22Rv1 (cell line): Measurements from ENCODE around the gene GINS2.
A peak's percentile ranks its signal among the peaks of the same experiment; 100 is the strongest.

Experiments
- H3K27ac ChIP-seq: fragments of 450-650 bp; 2 replicates; pipeline ENCODE4 v1.5.1; 2017
- ZFX ChIP-seq: fragments of 450-650 bp; IDR thresholded peaks from 2 replicates; pipeline ENCODE4 v1.6.1; 2017; ENCODE audit warnings: antibody characterized with exemption, borderline replicate concordance
- TF ChIP-seq, protein P1 (sequence below): fragments of 450-650 bp; IDR thresholded peaks from 2 replicates; pipeline ENCODE4 v1.5.1; 2017; ENCODE audit warnings: mild to moderate bottlenecking

GINS2 gene

DNA sequence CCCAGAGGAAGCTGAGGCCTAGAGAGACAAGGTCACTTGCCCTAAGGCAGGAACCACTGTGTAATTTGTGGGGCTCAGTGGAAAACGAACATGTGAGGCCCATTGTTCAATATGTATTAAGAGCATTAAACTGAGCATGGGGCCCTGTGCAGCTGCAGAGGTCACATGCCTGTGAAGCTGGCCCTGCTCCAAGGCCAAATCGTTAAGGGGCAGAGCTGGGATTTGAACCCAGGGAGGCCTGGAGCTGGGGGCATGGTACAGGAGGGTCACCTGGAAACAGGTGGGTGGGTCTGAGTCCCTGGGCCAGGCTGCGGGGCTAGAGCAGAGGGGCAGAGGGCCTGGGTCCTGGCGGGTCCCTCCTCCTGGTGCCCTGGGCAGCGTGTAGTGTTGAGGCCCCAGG is 42.4 kb upstream of the GINS2 start:
- no peak overlapping the region for H3K27ac ChIP-seq
- TF ChIP-seq ZFX: no peak
- TF ChIP-seq, protein P1, sequence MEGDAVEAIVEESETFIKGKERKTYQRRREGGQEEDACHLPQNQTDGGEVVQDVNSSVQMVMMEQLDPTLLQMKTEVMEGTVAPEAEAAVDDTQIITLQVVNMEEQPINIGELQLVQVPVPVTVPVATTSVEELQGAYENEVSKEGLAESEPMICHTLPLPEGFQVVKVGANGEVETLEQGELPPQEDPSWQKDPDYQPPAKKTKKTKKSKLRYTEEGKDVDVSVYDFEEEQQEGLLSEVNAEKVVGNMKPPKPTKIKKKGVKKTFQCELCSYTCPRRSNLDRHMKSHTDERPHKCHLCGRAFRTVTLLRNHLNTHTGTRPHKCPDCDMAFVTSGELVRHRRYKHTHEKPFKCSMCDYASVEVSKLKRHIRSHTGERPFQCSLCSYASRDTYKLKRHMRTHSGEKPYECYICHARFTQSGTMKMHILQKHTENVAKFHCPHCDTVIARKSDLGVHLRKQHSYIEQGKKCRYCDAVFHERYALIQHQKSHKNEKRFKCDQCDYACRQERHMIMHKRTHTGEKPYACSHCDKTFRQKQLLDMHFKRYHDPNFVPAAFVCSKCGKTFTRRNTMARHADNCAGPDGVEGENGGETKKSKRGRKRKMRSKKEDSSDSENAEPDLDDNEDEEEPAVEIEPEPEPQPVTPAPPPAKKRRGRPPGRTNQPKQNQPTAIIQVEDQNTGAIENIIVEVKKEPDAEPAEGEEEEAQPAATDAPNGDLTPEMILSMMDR: no peak

DNA sequence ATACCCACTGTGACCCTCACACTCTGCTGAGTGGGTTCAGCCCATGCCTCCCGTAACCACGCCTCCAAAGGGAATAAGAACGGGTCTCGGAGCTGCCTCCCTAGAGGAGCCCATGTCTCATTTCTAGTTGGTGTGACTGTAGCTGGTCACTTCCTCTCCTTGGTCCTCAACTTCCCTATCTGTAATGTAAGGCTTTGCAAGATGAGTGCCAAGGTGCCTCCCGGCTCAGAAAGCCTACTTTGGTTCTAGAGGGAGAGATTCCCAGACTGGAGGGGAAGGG is 41.4 kb upstream of the GINS2 start:
- TF ChIP-seq ZFX: no peak
- TF ChIP-seq, protein P1: no peak
- no peak overlapping the region for H3K27ac ChIP-seq

DNA sequence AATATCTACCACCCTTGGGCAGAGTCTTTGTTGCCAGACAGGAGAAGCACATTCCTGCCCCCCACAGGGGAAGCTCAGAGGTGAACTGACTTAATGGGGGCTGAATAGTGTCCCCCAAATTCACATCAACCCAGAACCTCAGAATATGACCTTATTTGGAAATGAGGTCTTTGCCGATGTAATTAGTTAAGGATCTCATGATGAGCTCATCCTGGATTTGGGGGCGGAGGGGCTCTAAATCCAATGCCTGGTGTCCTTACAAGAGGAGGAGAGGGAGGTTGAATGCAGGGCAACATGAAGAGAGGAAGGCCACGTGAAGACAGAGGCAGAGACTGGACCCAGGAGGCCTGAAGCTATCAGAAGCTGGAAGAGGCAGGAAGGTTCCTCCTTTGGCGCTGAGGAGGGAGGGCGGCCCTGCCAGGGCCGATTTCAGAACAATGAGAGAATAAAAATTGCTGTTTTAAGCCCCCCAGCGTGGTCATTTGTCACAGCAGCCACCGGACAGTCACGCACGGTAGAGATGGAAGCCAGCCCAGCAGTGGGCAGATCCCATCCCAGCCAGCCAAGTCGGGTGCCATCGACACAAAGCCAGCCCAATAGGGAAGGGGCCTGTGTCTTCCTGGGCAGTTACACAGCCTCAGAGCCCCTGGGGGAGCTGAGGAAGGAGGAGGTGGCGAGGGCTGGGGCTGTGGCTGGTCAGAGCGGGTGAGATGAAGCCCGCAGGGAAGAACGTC is 40.9 kb upstream of the GINS2 start:
- no peak for TF ChIP-seq ZFX
- TF ChIP-seq, protein P1: no peak
- H3K27ac ChIP-seq: no peak overlapping the region

DNA sequence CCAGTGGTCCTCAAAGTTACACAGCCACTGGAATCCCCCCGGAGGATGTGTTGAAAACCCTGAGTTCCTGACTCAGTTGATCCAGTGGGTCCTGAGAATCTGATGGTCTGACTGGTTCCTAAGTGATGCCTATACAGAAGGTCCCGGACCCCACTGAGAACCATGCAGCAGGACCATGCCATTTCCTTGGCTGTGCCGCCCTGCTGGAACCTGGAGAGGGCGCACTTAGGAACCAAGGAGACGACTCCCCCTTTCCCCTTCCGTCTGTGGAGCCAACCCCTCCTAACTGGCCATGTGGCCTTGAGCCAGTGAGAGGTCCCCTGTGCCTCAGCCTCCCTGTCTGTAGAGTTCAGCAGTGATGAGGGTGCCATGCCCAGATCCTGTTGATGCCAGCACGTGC is 40.1 kb upstream of the GINS2 start:
- no peak overlapping the region for H3K27ac ChIP-seq
- TF ChIP-seq, protein P1: peak; percentile 28; the same call in 1 of the 2 replicates
- no peak for TF ChIP-seq ZFX

DNA sequence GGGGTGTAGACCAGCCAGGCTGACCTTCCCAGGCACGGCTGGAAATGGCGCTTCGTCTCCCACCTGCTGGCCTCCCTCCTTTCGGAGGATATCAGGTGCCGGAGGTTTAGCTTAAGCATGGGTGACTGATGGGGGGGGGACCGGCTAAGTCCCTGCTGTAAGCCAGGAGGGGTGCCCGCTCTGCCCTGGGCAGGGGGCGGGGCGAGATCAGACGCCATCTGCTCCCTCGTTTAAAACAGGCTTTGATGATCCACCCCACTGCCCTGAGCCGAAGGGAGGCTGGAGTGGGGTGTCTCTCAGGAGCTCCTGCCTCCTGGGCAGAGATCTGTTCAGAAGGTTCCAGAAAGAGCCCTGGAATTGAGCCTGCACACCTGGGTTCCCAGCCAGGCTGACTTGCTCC is 36.2 kb upstream of the GINS2 start:
- TF ChIP-seq, protein P1: no peak
- no peak for TF ChIP-seq ZFX
- no peak overlapping the region for H3K27ac ChIP-seq

DNA sequence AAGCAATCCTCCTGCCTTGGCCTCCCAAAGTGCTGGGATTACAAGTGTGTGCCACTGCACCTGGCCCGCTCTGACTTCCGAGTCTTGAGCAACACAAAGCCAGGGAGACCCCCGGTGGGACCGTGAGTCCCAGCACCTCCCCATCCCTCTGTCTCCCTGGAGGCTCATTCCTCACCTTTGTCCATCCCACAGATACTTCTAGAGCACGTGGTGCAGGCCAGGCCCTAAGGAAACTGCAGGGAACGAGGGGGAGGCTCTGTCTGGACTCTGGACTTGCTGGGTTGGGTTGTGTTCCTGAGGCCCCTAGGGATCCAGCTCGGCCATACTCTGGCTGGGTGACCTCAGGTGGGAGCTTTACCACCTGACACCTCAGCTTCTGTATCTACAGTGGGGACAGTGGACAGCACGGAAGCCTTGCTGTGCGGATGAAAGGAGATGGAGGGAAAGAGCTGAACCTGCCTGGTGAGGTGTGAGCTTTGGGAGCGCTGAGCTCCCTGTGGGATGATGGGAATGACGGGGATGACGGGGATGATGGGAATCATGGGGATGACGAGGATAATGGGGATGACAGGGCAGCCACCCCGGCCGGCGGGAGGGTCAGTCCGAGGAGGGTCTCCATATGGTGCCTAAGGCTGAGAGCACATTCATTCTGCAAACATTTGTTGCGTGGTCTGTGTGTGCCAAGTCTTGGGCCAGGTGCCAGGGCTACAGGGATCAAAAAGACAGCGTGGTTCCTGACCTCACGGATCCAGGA is 35.5 kb upstream of the GINS2 start:
- no peak overlapping the region for H3K27ac ChIP-seq
- TF ChIP-seq, protein P1: no peak
- no peak for TF ChIP-seq ZFX
